NCI-H345 treated with DMSO at 0.1 percent for 48 hours (cell line): ENCODE data around the gene ARHGAP26.

Source experiments
- DNase-seq: peaks from one replicate; lab custom pipeline; 2025; ENCODE audit not compliant: unreplicated experiment; lab: John Stamatoyannopoulos, UW

ARHGAP26 gene

GRCh38 chr5:142870532-142871362 is 100.6 kb downstream of the ARHGAP26 start:
- DNase-seq = no peak

- no peak for DNase-seq
Observed at GRCh38 chr5:142871363-142872193, 101.4 kb downstream of the ARHGAP26 start.

DNA sequence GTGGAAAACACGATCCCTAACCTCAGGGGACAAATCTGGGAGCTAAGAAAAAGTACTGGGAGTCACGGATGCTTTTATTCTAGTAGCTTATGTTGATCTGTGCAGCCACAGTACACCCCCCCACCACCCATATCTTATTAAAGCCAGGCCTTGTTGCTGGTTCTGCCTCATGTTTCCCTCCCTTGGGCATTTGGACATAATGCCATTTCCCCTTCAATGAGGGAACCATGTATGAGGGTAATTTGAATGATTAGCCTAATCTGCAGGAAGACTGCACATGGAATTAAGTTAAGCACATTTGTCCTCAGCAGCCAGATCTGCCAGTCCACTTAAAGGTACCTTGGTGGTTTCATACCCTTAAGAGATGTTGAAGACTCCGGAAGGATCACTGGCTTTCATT is 102.0 kb downstream of the ARHGAP26 start:
- DNase-seq = no peak

DNA sequence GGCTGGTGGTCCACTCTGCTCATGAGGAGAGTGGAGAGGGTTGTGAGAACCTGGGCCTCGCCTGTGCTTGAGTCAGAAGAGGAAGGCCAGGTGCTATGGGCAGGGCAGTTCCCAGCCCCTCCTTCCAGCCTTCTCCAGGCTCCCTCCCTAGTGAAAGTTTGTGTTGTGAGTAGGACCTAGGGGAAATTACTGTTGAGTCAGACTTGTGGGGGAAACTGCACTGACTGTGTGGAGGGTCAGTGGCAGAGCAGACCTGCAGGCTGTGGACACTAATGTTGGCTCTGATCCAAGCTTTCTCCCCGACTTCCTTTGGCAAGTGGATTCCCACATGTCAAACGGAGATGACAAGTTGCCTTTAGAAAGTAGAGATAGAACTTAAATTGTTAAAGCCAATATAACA is 102.6 kb downstream of the ARHGAP26 start:
- DNase-seq = no peak

- DNase-seq = no peak
Observed at GRCh38 chr5:142873831-142874230, 103.7 kb downstream of the ARHGAP26 start.

DNA sequence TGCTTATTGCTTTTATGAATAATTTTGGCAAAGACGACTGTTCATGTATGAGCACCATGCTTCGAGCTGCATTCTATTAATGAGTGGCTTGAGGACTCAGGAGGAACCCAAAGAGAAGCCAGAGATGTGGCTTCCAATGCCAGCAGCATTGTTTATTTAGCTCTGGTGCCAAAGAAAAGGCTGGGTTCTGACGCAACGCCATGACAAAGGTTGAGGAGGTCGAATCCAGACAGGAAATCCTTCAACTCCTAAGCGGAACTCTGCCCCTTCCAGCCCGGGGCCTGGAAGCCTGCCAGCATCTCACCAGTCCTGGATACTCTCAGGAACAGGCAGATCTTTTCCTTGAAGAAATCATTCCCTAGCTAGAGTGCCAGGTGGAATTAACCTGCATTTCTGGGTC is 104.4 kb downstream of the ARHGAP26 start:
- DNase-seq = no peak

- no peak for DNase-seq
Observed at GRCh38 chr5:142875936-142876335, 105.8 kb downstream of the ARHGAP26 start.

GRCh38 chr5:142876817-142877216 is 106.6 kb downstream of the ARHGAP26 start:
- DNase-seq = no peak

DNA sequence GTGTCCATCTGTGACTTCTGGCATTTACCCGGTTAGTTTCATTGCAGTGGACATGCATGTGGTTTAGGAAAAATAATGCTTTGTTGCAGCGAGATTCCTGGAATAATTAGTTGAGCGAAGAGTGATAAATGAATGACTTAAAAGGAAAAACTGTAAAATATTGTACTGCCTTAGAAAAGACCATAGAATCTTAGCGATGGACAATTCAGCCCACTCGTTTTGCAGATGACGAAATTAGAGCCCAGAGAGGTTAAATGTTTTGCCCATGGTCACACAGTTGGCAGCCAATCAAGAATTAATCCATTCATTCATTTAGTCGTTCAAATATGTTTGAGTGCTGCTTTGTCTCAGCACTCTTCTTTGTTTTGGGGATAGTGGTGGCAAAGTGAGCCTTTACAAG is 107.9 kb downstream of the ARHGAP26 start:
- no peak for DNase-seq

DNA sequence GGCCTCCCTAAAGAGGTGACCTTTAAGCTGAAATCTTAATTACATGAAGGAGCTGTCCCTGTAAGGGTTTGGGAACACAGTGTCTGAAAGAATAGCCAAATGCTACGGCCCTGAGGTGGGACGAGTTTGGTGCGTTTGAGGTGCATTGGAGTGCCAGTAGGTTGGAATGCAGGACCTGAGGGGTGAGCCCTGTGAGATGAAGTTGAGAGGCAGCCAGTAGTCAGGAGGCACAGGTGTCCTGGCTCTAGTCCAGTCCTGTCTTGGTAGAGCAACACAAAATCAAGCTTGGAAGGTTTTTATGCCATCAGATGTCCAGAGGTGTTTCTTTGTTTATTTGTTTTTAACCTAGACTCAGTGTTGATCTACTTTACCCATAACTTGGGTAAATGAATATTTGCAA is 108.5 kb downstream of the ARHGAP26 start:
- no peak for DNase-seq

DNA sequence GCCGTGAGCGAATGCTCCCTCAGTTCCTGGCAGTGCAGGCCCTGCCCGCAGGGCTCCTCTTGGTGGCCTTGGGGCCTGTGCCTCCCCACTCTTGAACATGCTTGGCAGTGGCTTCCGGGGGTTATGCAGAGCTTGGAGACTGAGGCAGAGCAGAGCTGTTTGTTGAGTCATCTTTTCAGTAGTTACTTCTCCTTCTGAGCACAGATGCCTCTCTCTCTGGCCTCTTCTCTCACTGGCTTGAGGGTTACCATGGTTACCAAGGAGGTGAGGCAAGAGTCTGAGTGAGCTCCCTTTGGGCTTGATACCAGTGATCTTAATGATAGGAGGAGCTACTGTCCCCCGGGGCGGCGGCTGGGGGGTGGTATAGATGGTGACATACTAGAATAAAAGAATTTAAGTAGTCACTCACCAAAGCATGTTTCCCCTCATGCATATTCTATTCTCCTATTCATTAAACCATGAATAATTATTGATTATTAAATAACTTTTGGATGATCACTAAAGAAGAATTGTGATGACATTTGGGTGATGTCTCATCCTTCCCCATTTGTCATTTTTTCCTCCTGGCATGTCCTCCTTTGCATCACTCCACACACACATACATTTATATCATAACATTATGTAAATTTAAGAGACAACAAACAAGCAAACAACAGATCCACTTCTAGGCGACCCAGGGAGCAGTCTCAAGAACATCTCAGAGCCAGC is 111.1 kb downstream of the ARHGAP26 start:
- no peak for DNase-seq

- no peak for DNase-seq
Observed at GRCh38 chr5:142881784-142882126, 111.6 kb downstream of the ARHGAP26 start.

DNA sequence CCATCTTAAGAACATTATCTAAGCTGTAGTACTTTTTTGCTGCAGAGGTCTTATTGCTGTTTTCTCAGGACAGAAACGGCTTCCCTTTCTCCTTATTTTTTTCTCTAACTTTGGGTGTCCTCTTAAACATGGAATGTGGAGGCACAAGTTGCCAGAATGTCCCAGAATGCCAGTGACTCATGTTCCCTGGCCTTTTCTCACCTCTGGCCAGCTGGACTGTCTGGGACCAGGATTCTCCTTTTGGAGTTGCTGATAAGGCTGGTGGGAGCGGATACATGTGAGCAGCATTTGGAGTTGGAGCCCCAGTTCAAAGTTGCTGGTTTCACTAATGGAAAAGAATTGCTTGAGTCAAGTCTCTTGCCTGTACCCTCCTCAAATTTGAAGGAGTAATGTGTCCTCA is 112.8 kb downstream of the ARHGAP26 start:
- no peak for DNase-seq

DNA sequence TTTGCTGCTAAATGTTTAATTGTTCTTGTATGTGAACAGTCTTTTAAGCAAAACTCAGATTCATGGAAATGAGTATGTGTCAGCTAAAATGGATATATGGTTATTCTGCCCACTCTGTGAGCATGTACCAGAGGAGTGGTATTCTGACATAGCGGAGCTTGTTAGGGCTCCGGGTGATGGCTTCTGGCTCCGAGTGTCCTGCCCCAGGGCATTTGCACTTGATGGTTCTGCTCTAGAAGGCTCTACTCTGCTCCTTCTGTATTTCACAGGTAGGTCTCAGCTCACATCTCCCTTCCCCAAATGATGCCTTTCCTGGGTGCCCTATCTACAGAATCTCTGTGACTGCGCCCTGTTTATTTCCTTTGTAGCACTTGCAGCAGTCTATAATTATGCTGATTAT is 113.3 kb downstream of the ARHGAP26 start:
- no peak for DNase-seq

DNA sequence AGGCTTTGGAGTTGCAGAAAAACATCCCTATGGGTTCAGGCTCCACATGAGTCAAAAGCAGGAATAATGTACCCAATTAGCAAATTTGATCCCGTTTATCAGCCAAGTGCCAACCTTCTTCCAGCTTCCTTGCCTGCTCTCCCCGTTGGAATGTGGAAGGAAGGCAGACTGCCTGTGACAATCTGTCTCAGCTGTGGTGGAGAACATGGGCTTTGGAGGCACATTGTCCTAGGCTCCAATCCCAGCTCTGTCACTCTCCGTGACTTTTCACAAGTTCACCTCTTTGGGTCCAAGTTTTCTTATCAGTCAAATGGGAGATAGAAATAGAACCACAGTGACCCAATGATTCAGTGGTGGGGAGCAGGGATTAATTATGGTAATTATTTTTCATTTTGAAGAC is 113.9 kb downstream of the ARHGAP26 start:
- no peak for DNase-seq

GRCh38 chr5:142886211-142886610 is 116.0 kb downstream of the ARHGAP26 start:
- DNase-seq = no peak

DNA sequence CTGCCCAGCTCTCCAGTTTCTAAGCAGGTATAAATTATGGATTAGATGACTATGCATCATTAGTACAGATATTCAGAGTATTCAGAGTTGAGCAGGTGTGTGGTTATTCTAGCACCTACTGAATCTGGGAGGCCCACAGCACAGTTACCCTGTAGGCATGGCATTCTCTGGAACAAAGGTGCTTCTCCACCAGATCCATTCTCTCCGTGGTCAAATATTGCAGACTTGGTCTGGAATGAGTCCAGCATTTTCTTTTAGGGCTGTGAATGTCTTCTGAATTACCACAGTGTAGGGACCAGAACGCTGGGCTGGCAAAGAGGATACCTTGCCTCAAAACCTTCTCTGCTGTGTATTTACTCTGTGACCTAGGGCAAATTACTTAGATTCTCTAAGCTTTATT is 116.8 kb downstream of the ARHGAP26 start:
- DNase-seq = no peak

GRCh38 chr5:142888469-142889085 is 118.4 kb downstream of the ARHGAP26 start:
- peak; percentile 43 for DNase-seq

- no peak for DNase-seq
Observed at GRCh38 chr5:142892021-142892420, 121.8 kb downstream of the ARHGAP26 start.

- no peak for DNase-seq
Observed at GRCh38 chr5:142894315-142894714, 124.1 kb downstream of the ARHGAP26 start.

DNA sequence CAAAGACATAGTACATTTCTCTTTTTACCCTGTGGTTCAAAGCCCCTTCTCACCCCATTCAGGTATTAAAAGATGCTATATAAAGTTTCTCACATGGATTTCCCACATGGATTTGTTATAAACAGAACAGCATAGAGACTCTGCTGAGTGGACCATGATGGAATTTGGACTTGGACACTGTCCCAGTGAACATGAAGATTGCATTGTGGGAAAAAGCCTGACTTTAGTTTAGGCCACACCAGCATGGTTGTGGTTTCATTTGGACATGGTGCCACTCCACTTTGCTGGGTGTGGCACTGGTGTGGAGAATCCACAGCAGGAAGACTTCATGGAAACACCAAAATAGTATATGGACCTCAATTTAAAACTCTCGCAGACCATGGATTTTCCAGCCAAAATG is 124.6 kb downstream of the ARHGAP26 start:
- no peak for DNase-seq
